H1 (cell line): Measurements from ENCODE around the gene CLN6.

ENCODE experiments used
- CEBPB ChIP-seq: IDR thresholded peaks from 2 replicates; pipeline ENCODE4 v1.6.1; 2012; ENCODE audit warnings: low read depth, low read length
- EGR1 ChIP-seq: IDR thresholded peaks from 2 replicates; pipeline ENCODE4 v1.6.1; 2011; ENCODE audit warnings: low read depth, low read length, borderline replicate concordance
- EP300 ChIP-seq, 2 experiments: IDR thresholded peaks; 1 replicate in 1 of 2; 2 replicates in 1 of 2; pipeline ENCODE4 v1.6.1; 2011 to 2012; ENCODE audit warnings: low read depth in 2 of 2, low read length in 2 of 2, mild to moderate bottlenecking in 2 of 2, borderline replicate concordance in 1 of 2, inconsistent platforms in 1 of 2, moderate library complexity in 1 of 2
- EZH2 ChIP-seq: fragments of 200-600 bp; sonication (generic); IDR thresholded peaks from 2 replicates; pipeline ENCODE4 v1.7.1; 2012; ENCODE audit warnings: low read depth, mild to moderate bottlenecking, moderate library complexity, low read length, inconsistent platforms; ENCODE audit not compliant: severe bottlenecking
- KDM1A ChIP-seq: fragments of 200-600, 300-600 bp; sonication (generic); IDR thresholded peaks from 2 replicates; pipeline ENCODE4 v1.7.1; 2016; ENCODE audit warnings: mild to moderate bottlenecking, low read length, borderline replicate concordance
- MAX ChIP-seq: IDR thresholded peaks from 2 replicates; pipeline ENCODE4 v1.6.1; 2012; ENCODE audit warnings: inconsistent platforms
- POLR2A ChIP-seq, 2 experiments: IDR thresholded peaks; 1 replicate in 1 of 2; 2 replicates in 1 of 2; pipeline ENCODE4 v1.6.1; 2011; ENCODE audit warnings: low read depth in 2 of 2, low read length in 2 of 2, mild to moderate bottlenecking in 2 of 2; ENCODE audit errors: control extremely low read depth in 1 of 2
- POLR2AphosphoS5 ChIP-seq: IDR thresholded peaks from 2 replicates; pipeline ENCODE4 v1.6.1; 2011; ENCODE audit warnings: low read depth, low read length
- RNF2 ChIP-seq: fragments of 200-900, 300-1000 bp; sonication (generic); IDR thresholded peaks from 2 replicates; pipeline ENCODE4 v1.7.1; 2016; ENCODE audit warnings: borderline replicate concordance, low read depth, mild to moderate bottlenecking, antibody characterized with exemption, low read length; ENCODE audit not compliant: poor library complexity, severe bottlenecking; ENCODE audit errors: missing control alignments
- SAP30 ChIP-seq: fragments of 300-600 bp; sonication (generic); IDR thresholded peaks from 2 replicates; pipeline ENCODE4 v1.7.1; 2012; ENCODE audit warnings: low read length, moderate library complexity, mild to moderate bottlenecking, inconsistent platforms; ENCODE audit not compliant: insufficient read depth, insufficient replicate concordance
- SP4 ChIP-seq: IDR thresholded peaks from 2 replicates; pipeline ENCODE4 v1.6.1; 2012; ENCODE audit warnings: low read length, inconsistent platforms
- TAF1 ChIP-seq: IDR thresholded peaks from 2 replicates; pipeline ENCODE4 v1.6.1; 2011; ENCODE audit warnings: mild to moderate bottlenecking, low read depth, low read length
- YY1 ChIP-seq: IDR thresholded peaks from 2 replicates; pipeline ENCODE4 v1.6.1; 2011; ENCODE audit warnings: low read depth, mild to moderate bottlenecking, low read length
- TF ChIP-seq, protein P1 (sequence below), 3 experiments: IDR thresholded peaks; 1 replicate in 2 of 3; 2 replicates in 1 of 3; pipeline versions ENCODE4 v1.5.1 to v1.6.1; 2011; ENCODE audit warnings: low read length in 3 of 3, mild to moderate bottlenecking in 3 of 3, inconsistent platforms in 2 of 3, low read depth in 1 of 3, moderate library complexity in 1 of 3; ENCODE audit not compliant: insufficient read depth in 1 of 3; ENCODE audit errors: control extremely low read depth in 1 of 3

GRCh38 chr15:68186671-68187397 lies 42.7 kb downstream of the CLN6 start:
- TF ChIP-seq, protein P1, sequence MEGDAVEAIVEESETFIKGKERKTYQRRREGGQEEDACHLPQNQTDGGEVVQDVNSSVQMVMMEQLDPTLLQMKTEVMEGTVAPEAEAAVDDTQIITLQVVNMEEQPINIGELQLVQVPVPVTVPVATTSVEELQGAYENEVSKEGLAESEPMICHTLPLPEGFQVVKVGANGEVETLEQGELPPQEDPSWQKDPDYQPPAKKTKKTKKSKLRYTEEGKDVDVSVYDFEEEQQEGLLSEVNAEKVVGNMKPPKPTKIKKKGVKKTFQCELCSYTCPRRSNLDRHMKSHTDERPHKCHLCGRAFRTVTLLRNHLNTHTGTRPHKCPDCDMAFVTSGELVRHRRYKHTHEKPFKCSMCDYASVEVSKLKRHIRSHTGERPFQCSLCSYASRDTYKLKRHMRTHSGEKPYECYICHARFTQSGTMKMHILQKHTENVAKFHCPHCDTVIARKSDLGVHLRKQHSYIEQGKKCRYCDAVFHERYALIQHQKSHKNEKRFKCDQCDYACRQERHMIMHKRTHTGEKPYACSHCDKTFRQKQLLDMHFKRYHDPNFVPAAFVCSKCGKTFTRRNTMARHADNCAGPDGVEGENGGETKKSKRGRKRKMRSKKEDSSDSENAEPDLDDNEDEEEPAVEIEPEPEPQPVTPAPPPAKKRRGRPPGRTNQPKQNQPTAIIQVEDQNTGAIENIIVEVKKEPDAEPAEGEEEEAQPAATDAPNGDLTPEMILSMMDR (IDR thresholded peaks at IDR 0.05; ENCODE audit: control extremely low read depth in 1 of 3, insufficient read depth in 1 of 3, low read depth in 1 of 3, low read length in 3 of 3), result no peak
- TF ChIP-seq TAF1 (no peak), POLR2A (IDR thresholded peaks at IDR 0.05; ENCODE audit: control extremely low read depth in 1 of 2, low read depth in 2 of 2, low read length in 2 of 2) (no peak), MAX (no peak), EZH2 (no peak), POLR2AphosphoS5 (no peak), SP4 (no peak), CEBPB (no peak), SAP30 (no peak), KDM1A (no peak), EP300 (IDR thresholded peaks at IDR 0.05; ENCODE audit: borderline replicate concordance in 1 of 2, low read depth in 2 of 2, low read length in 2 of 2) (no peak), YY1 (no peak), EGR1 (no peak), RNF2 (no peak)
